ENCODE data around the gene C10orf67. TPM values are rescaled to one million over a fixed set of nuclear protein-coding genes. Genes with fewer than 3 reads are reported as not detected.

Gene C10orf67
- total RNA-seq, 1 donor from 2014 or later: not detected

GRCh38 chr10:23324351-23324750 is 20.2 kb downstream of the C10orf67 start:
- Mint-ChIP-seq H3K27me3 (peaks cover 6% of the 10 kb centered on the region), H3K27ac (no peak overlapping the region), H3K36me3 (ENCODE audit: low read depth) (no peaks in the 10 kb centered on the region), H3K4me1 (peaks cover 9% of the 10 kb centered on the region), H3K9me3 (no peaks in the 10 kb centered on the region), H3K4me3 (no peak overlapping the region)
- intact Hi-C loops (cut with micrococcal nuclease): no loop called here
- ChIA-PET POLR2A (no interaction called here), CTCF (interaction anchor here (1.1 kb wide), 1 partner anchor 9 kb away, joined by 3 read pairs; no protein-coding TSS in a partner anchor)
- ATAC-seq (ENCODE audit: low read depth) (no peak), DNase-seq (no peak)
- TF ChIP-seq CTCF (IDR thresholded peaks at IDR 0.05): no peak

GRCh38 chr10:23322082-23322481 is 22.5 kb downstream of the C10orf67 start:
- intact Hi-C loops (cut with micrococcal nuclease): no loop called here
- H3K27me3 Mint-ChIP-seq: peaks cover 8% of the 10 kb centered on the region
- H3K4me1 Mint-ChIP-seq: peaks cover 9% of the 10 kb centered on the region
- no peaks in the 10 kb centered on the region for H3K9me3 Mint-ChIP-seq
- TF ChIP-seq CTCF (IDR thresholded peaks at IDR 0.05): no peak
- no peak overlapping the region for H3K4me3 Mint-ChIP-seq
- ChIA-PET CTCF (interaction anchor here (1.1 kb wide), 1 partner anchor 7 kb away, joined by 3 read pairs; no protein-coding TSS in a partner anchor), POLR2A (no interaction called here)
- H3K27ac Mint-ChIP-seq: no peak overlapping the region
- no peak for DNase-seq
- no peaks in the 10 kb centered on the region for H3K36me3 Mint-ChIP-seq (ENCODE audit: low read depth)
- ATAC-seq (ENCODE audit: low read depth): no peak

GRCh38 chr10:23319835-23320234 is 24.8 kb downstream of the C10orf67 start:
- POLR2A ChIA-PET: no interaction called here
- intact Hi-C loops (cut with micrococcal nuclease): no loop called here
- CTCF ChIA-PET: interaction anchor here (9.6 kb wide), 1 partner anchor 206 kb away, joined by 275 read pairs; no protein-coding TSS in a partner anchor
- peaks cover 7% of the 10 kb centered on the region for H3K4me1 Mint-ChIP-seq
- no peak overlapping the region for H3K27ac Mint-ChIP-seq
- no peak for DNase-seq
- H3K27me3 Mint-ChIP-seq: peaks cover 3% of the 10 kb centered on the region
- H3K4me3 Mint-ChIP-seq: no peak overlapping the region
- TF ChIP-seq CTCF (IDR thresholded peaks at IDR 0.05): no peak
- H3K9me3 Mint-ChIP-seq: no peaks in the 10 kb centered on the region
- H3K36me3 Mint-ChIP-seq (ENCODE audit: low read depth): no peaks in the 10 kb centered on the region
- ATAC-seq (ENCODE audit: low read depth): no peak

GRCh38 chr10:23318359-23318758 is 26.2 kb downstream of the C10orf67 start:
- ATAC-seq (ENCODE audit: low read depth) (no peak), DNase-seq (no peak)
- ChIA-PET POLR2A (no interaction called here), CTCF (interaction anchor here (0.6 to 9.6 kb wide), 2 partner anchors 207 to 216 kb away, joined by 4 to 275 read pairs; no protein-coding TSS in a partner anchor)
- H3K9me3 Mint-ChIP-seq: no peaks in the 10 kb centered on the region
- intact Hi-C loops (cut with micrococcal nuclease): no loop called here
- no peak for TF ChIP-seq CTCF (IDR thresholded peaks at IDR 0.05)
- peaks cover 4% of the 10 kb centered on the region for H3K4me1 Mint-ChIP-seq
- no peak overlapping the region for H3K4me3 Mint-ChIP-seq
- no peak overlapping the region for H3K27ac Mint-ChIP-seq
- H3K27me3 Mint-ChIP-seq: peaks cover 3% of the 10 kb centered on the region
- H3K36me3 Mint-ChIP-seq (ENCODE audit: low read depth): no peaks in the 10 kb centered on the region

GRCh38 chr10:23317416-23317815 is 27.2 kb downstream of the C10orf67 start:
- intact Hi-C loops (cut with micrococcal nuclease): no loop called here
- Mint-ChIP-seq H3K4me3 (no peak overlapping the region), H3K4me1 (peaks cover 4% of the 10 kb centered on the region), H3K27ac (no peak overlapping the region), H3K36me3 (ENCODE audit: low read depth) (no peaks in the 10 kb centered on the region), H3K9me3 (no peaks in the 10 kb centered on the region), H3K27me3 (peaks cover 3% of the 10 kb centered on the region)
- TF ChIP-seq CTCF (IDR thresholded peaks at IDR 0.05): no peak
- ChIA-PET POLR2A (no interaction called here), CTCF (interaction anchor here (1.4 to 9.6 kb wide), 2 partner anchors 208 to 223 kb away, joined by 3 to 275 read pairs; no protein-coding TSS in a partner anchor)
- DNase-seq (no peak), ATAC-seq (ENCODE audit: low read depth) (no peak)
